Liver (tissue), 5 donors: ENCODE measurements around the gene NCKIPSD. TPM values are rescaled to one million over a fixed set of nuclear protein-coding genes. Genes with fewer than 3 reads are reported as not detected.

ENCODE experiments used
- polyA plus RNA-seq, 2 donors: library from polyadenylated mRNA; stranded (reverse) in 1 of 2; unstranded in 1 of 2; fragments of 200-250 nt in 1 of 2; fragments of >200 nt in 1 of 2; fragmentation: Nextera tagmentation in 1 of 2; extraction: Ambion mirVana in 1 of 2; gene quantifications; one replicate each; pipeline versions ENCODE4 v1.2.1 to v1.2.3, GENCODE V29; 2013 to 2015
- small RNA-seq: library from RNA; depleted of rRNA; stranded (forward); fragments of <200 nt; gene quantifications from one replicate; pipeline ENCODE3, GENCODE V24; 2014
- total RNA-seq, 2 donors: library from RNA; depleted of rRNA; stranded (reverse); fragments of >200 nt; gene quantifications; one replicate each; pipeline ENCODE4 v1.2.3, GENCODE V29; 2014
- donor health status: healthy.
- donor health status: healthy.
- donor health status: healthy.

NCKIPSD gene
- total and polyA plus RNA-seq, 4 donors = 5.9 to 12.9 (median 8.7) TPM

Small RNA genes lying within 50 kb of the gene (small RNA-seq; reads per million reads assigned to genes)
- not detected for gene AC141002.1

Other genes starting within 250 kb of the NCKIPSD start
- gene CCDC51, start 245.8 kb downstream of the NCKIPSD start, total RNA-seq = 10 to 100 TPM in 1 of 2 donors, 1 to 10 TPM in 1; 7.9 to 12.7 TPM
- 10 to 100 TPM in 1 of 2 donors, 1 to 10 TPM in 1; 9.2 to 13.7 TPM for gene CCDC51, start 245.8 kb downstream of the NCKIPSD start, polyA plus RNA-seq
- gene TMA7, start 245.7 kb downstream of the NCKIPSD start, total RNA-seq = 10 to 100 TPM; 75.2 to 92.0 TPM
- 100 to 1,000 TPM; 134 to 241 TPM for gene TMA7, start 245.7 kb downstream of the NCKIPSD start, polyA plus RNA-seq
- 1 to 10 TPM; 3.3 to 4.6 TPM for gene ATRIP, start 239.2 kb downstream of the NCKIPSD start, total RNA-seq
- 1 to 10 TPM; 1.7 to 2.5 TPM for gene ATRIP, start 239.2 kb downstream of the NCKIPSD start, polyA plus RNA-seq
- gene SHISA5, start 181.7 kb downstream of the NCKIPSD start, total RNA-seq = 10 to 100 TPM; 40.7 to 50.3 TPM
- 100 to 1,000 TPM; 101 to 104 TPM for gene SHISA5, start 181.7 kb downstream of the NCKIPSD start, polyA plus RNA-seq
- 1 to 10 TPM; 2.7 to 5.3 TPM for gene PFKFB4, start 129.1 kb downstream of the NCKIPSD start, total RNA-seq
- gene PFKFB4, start 129.1 kb downstream of the NCKIPSD start, polyA plus RNA-seq = under 1 TPM; 0.46 to 0.78 TPM
- under 1 TPM in 1 of 2 donors, not detected in 1; 0.08 TPM for gene UCN2, start 122.1 kb downstream of the NCKIPSD start, total RNA-seq
- not detected for gene UCN2, start 122.1 kb downstream of the NCKIPSD start, polyA plus RNA-seq
- gene COL7A1, start 90.6 kb downstream of the NCKIPSD start, total RNA-seq = under 1 TPM; 0.37 to 0.84 TPM
- gene COL7A1, start 90.6 kb downstream of the NCKIPSD start, polyA plus RNA-seq = under 1 TPM; 0.24 to 0.43 TPM
- 100 to 1,000 TPM; 153 to 373 TPM for gene UQCRC1, start 76.3 kb downstream of the NCKIPSD start, total RNA-seq
- gene UQCRC1, start 76.3 kb downstream of the NCKIPSD start, polyA plus RNA-seq = 100 to 1,000 TPM; 275 to 304 TPM
- not detected for gene TMEM89, start 64.1 kb downstream of the NCKIPSD start, total RNA-seq
- not detected for gene TMEM89, start 64.1 kb downstream of the NCKIPSD start, polyA plus RNA-seq
- 10 to 100 TPM in 1 of 2 donors, 1 to 10 TPM in 1; 7.5 to 13.1 TPM for gene SLC26A6, start 50.5 kb downstream of the NCKIPSD start, total RNA-seq
- 1 to 10 TPM; 4.4 to 5.1 TPM for gene SLC26A6, start 50.5 kb downstream of the NCKIPSD start, polyA plus RNA-seq
- under 1 TPM; 0.33 to 0.37 TPM for gene CELSR3, start 23.0 kb downstream of the NCKIPSD start, total RNA-seq
- gene CELSR3, start 23.0 kb downstream of the NCKIPSD start, polyA plus RNA-seq = under 1 TPM; 0.16 to 0.18 TPM
- 10 to 100 TPM; 23.3 to 25.4 TPM for gene IP6K2, start 31.3 kb upstream of the NCKIPSD start, total RNA-seq
- gene IP6K2, start 31.3 kb upstream of the NCKIPSD start, polyA plus RNA-seq = 10 to 100 TPM; 21.8 to 37.6 TPM
- 10 to 100 TPM; 14.9 to 28.5 TPM for gene PRKAR2A, start 162.0 kb upstream of the NCKIPSD start, total RNA-seq
- gene PRKAR2A, start 162.0 kb upstream of the NCKIPSD start, polyA plus RNA-seq = 10 to 100 TPM; 12.1 to 12.8 TPM
- gene SLC25A20, start 213.0 kb upstream of the NCKIPSD start, total RNA-seq = 100 to 1,000 TPM in 1 of 2 donors, 10 to 100 TPM in 1; 36.9 to 223 TPM
- gene SLC25A20, start 213.0 kb upstream of the NCKIPSD start, polyA plus RNA-seq = 100 to 1,000 TPM in 1 of 2 donors, 10 to 100 TPM in 1; 55.9 to 117 TPM
- 10 to 100 TPM; 36.2 to 63.5 TPM for gene ARIH2, start 232.9 kb upstream of the NCKIPSD start, total RNA-seq
- 10 to 100 TPM; 24.8 to 25.9 TPM for gene ARIH2, start 232.9 kb upstream of the NCKIPSD start, polyA plus RNA-seq